Measurements from ENCODE around the gene STRA8.

DNA sequence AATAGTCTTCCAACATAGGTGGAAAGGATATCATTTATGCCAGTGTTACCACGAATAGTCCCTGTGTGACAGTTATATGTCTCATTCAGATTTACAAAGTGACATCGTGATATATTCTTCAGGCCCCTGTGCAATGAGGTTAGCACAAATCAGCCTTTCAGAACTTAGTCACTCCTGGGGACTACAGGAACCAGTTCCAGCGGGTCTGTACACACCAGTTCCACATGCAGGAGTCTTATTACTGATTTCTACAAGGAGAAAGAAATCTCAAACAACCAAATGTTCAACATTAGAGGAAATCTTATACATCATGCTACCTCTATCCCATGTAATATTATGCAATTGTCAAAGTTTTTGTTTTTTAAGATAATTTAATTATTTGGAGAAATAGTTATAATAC, 17.9 kb upstream of the STRA8 start:
- TF ChIP-seq, protein P1, sequence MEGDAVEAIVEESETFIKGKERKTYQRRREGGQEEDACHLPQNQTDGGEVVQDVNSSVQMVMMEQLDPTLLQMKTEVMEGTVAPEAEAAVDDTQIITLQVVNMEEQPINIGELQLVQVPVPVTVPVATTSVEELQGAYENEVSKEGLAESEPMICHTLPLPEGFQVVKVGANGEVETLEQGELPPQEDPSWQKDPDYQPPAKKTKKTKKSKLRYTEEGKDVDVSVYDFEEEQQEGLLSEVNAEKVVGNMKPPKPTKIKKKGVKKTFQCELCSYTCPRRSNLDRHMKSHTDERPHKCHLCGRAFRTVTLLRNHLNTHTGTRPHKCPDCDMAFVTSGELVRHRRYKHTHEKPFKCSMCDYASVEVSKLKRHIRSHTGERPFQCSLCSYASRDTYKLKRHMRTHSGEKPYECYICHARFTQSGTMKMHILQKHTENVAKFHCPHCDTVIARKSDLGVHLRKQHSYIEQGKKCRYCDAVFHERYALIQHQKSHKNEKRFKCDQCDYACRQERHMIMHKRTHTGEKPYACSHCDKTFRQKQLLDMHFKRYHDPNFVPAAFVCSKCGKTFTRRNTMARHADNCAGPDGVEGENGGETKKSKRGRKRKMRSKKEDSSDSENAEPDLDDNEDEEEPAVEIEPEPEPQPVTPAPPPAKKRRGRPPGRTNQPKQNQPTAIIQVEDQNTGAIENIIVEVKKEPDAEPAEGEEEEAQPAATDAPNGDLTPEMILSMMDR (IDR thresholded peaks at IDR 0.05), result no peak
- TF ChIP-seq POLR2A (IDR thresholded peaks at IDR 0.05), result no peak
- no peak for TF ChIP-seq EP300 (IDR thresholded peaks at IDR 0.05)
